Chondrocyte (in vitro differentiated cells): ENCODE results near the gene RAD18. TPM values are rescaled to one million over a fixed set of nuclear protein-coding genes. Genes with fewer than 3 reads are reported as not detected.
A peak's percentile ranks its signal among the peaks of the same experiment; 100 is the strongest.

Source experiments
- DNase-seq: peaks from one replicate; pipeline ENCODE4 v3.0.0; 2021; ENCODE audit warnings: mixed read lengths, low spot score
- H3K27ac Mint-ChIP-seq: one replicate; pipeline ENCODE4 v1.8.0; 2021; ENCODE audit warnings: mild to moderate bottlenecking, moderate library complexity, mixed read lengths; ENCODE audit not compliant: unreplicated experiment
- H3K27me3 Mint-ChIP-seq: 2 replicates; pipeline ENCODE4 v1.8.0; 2021; ENCODE audit warnings: low read depth, mixed read lengths
- H3K36me3 Mint-ChIP-seq: 2 replicates; pipeline ENCODE4 v1.8.0; 2021; ENCODE audit warnings: low read depth, mixed read lengths
- H3K4me1 Mint-ChIP-seq: 2 replicates; pipeline ENCODE4 v1.8.0; 2021; ENCODE audit warnings: low read depth, mild to moderate bottlenecking, mixed read lengths
- H3K4me3 Mint-ChIP-seq: one replicate; pipeline ENCODE4 v1.8.0; 2021; ENCODE audit warnings: mild to moderate bottlenecking, moderate library complexity, mixed read lengths; ENCODE audit not compliant: unreplicated experiment
- H3K9me3 Mint-ChIP-seq: 2 replicates; pipeline ENCODE4 v1.8.0; 2021; ENCODE audit warnings: low read depth, mixed read lengths
- total RNA-seq: library from RNA; stranded (reverse); gene quantifications from 3 replicates; pipeline ENCODE4 v1.2.1, GENCODE V29; 2021
- TF ChIP-seq, protein P1 (sequence below): fragments of 200-600 bp; sonication (generic); IDR thresholded peaks from 2 replicates; pipeline ENCODE4 v1.5.0; 2021; ENCODE audit warnings: antibody characterized with exemption, mild to moderate bottlenecking, moderate library complexity

The RAD18 gene
- total RNA-seq, 1 donor from 2014 or later, result 9.7 TPM

- Mint-ChIP-seq H3K36me3 (peaks cover 2% of the 10 kb centered on the region), H3K4me3 (no peak overlapping the region), H3K9me3 (no peaks in the 10 kb centered on the region), H3K27me3 (no peaks in the 10 kb centered on the region), H3K4me1 (peaks cover 28% of the 10 kb centered on the region), H3K27ac (no peak overlapping the region)
- TF ChIP-seq, protein P1, sequence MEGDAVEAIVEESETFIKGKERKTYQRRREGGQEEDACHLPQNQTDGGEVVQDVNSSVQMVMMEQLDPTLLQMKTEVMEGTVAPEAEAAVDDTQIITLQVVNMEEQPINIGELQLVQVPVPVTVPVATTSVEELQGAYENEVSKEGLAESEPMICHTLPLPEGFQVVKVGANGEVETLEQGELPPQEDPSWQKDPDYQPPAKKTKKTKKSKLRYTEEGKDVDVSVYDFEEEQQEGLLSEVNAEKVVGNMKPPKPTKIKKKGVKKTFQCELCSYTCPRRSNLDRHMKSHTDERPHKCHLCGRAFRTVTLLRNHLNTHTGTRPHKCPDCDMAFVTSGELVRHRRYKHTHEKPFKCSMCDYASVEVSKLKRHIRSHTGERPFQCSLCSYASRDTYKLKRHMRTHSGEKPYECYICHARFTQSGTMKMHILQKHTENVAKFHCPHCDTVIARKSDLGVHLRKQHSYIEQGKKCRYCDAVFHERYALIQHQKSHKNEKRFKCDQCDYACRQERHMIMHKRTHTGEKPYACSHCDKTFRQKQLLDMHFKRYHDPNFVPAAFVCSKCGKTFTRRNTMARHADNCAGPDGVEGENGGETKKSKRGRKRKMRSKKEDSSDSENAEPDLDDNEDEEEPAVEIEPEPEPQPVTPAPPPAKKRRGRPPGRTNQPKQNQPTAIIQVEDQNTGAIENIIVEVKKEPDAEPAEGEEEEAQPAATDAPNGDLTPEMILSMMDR, result no peak
- no peak for DNase-seq
Measured at GRCh38 chr3:8875836-8876235, 87.4 kb downstream of the RAD18 start.

- TF ChIP-seq, protein P1, result no peak
- H3K4me1 Mint-ChIP-seq, result peaks cover 45% of the 10 kb centered on the region
- no peaks in the 10 kb centered on the region for H3K27me3 Mint-ChIP-seq
- peak overlapping the region; percentile 62 for H3K27ac Mint-ChIP-seq
- no peaks in the 10 kb centered on the region for H3K36me3 Mint-ChIP-seq
- H3K9me3 Mint-ChIP-seq, result peaks cover 5% of the 10 kb centered on the region
- no peak overlapping the region for H3K4me3 Mint-ChIP-seq
- DNase-seq, result no peak
Measured at GRCh38 chr3:8873740-8874139, 89.5 kb downstream of the RAD18 start.

- TF ChIP-seq, protein P1, result no peak
- Mint-ChIP-seq H3K27ac (peak overlapping the region; percentile 29), H3K9me3 (peaks cover 5% of the 10 kb centered on the region), H3K36me3 (no peaks in the 10 kb centered on the region), H3K4me1 (peaks cover 45% of the 10 kb centered on the region), H3K4me3 (no peak overlapping the region), H3K27me3 (no peaks in the 10 kb centered on the region)
- DNase-seq, result no peak
Measured at GRCh38 chr3:8872261-8872660, 91.0 kb downstream of the RAD18 start.

DNA sequence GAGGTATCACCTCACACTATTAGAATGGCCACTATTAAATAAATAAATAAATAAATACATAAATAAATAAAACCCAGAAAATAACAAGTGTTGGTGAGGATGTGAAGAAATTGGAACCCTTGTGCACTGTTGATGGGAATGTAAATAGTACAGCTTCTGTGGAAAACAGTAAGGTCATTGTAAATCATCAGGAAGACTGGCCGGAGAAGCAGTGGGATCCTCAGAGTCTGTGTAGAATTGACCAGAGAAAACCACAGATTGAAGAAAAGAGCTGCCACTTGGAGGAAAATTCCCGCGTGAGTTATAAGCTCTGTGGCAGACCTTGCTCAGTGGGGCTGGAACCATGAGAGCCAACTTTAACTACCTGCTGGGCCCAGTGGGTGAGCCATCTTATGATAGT lies 92.0 kb downstream of the RAD18 start:
- H3K27ac Mint-ChIP-seq, result no peak overlapping the region
- H3K9me3 Mint-ChIP-seq, result peaks cover 5% of the 10 kb centered on the region
- DNase-seq, result no peak
- no peak overlapping the region for H3K4me3 Mint-ChIP-seq
- no peaks in the 10 kb centered on the region for H3K36me3 Mint-ChIP-seq
- no peaks in the 10 kb centered on the region for H3K27me3 Mint-ChIP-seq
- peaks cover 45% of the 10 kb centered on the region for H3K4me1 Mint-ChIP-seq
- TF ChIP-seq, protein P1, result no peak

DNA sequence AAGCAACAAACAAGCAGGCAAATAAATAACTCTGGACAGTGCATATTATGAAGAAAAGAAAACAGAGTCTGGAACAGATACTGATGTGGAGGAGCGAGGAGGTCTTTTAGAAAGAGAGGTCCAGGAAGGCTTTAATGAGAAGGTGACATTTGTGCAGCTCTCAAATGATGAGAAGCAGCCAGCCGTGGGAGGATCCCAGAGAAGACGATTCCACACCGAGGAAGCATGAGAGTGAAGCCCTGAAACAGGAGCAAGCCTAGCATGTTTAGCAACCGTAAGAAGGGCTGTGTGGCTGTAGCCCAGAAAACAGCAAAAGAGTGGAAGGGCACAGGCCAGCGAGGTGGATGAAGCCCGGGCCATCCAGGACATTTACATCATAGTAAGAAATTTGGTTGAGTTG lies 93.1 kb downstream of the RAD18 start:
- H3K27me3 Mint-ChIP-seq, result no peaks in the 10 kb centered on the region
- DNase-seq, result no peak
- peak overlapping the region; percentile 84 for H3K27ac Mint-ChIP-seq
- no peak overlapping the region for H3K4me3 Mint-ChIP-seq
- TF ChIP-seq, protein P1, result no peak
- H3K4me1 Mint-ChIP-seq, result peaks cover 45% of the 10 kb centered on the region
- H3K36me3 Mint-ChIP-seq, result no peaks in the 10 kb centered on the region
- H3K9me3 Mint-ChIP-seq, result peaks cover 5% of the 10 kb centered on the region
